Transverse colon (tissue), 4 donors: ENCODE results near the gene EXD3. TPM values are rescaled to one million over a fixed set of nuclear protein-coding genes. Genes with fewer than 3 reads are reported as not detected.

Source experiments
- DNase-seq: peaks from one replicate; pipeline ENCODE4 v3.0.0-alpha.2; 2019
- H3K27ac ChIP-seq, 4 donors: fragments of 200-600 bp; sonication (generic); 2 replicates each; pipeline ENCODE4 v1.5.1; 2016 to 2018; ENCODE audit warnings: inconsistent platforms in 4 of 4
- H3K27me3 ChIP-seq: fragments of 200-600 bp; sonication (generic); 2 replicates; pipeline ENCODE4 v1.5.1; 2017; ENCODE audit warnings: inconsistent platforms
- H3K36me3 ChIP-seq, 4 donors: fragments of 200-600 bp; sonication (generic); 2 replicates each; pipeline ENCODE4 v1.5.1; 2017 to 2019; ENCODE audit warnings: inconsistent platforms in 4 of 4
- H3K4me1 ChIP-seq, 4 donors: fragments of 200-600 bp; sonication (generic); 2 replicates each; pipeline ENCODE4 v1.5.1; 2017 to 2020; ENCODE audit warnings: inconsistent platforms in 4 of 4
- H3K4me3 ChIP-seq, 4 donors: fragments of 200-600 bp; sonication (generic); 1 replicate in 1 of 4; 2 replicates in 3 of 4; pipeline versions ENCODE4 v1.5.1 to v1.6.1; 2017 to 2019; ENCODE audit warnings: inconsistent platforms in 4 of 4
- H3K9me3 ChIP-seq, 2 donors: fragments of 200-600 bp; sonication (generic); 2 replicates each; pipeline ENCODE4 v1.5.1; 2017 to 2019; ENCODE audit warnings: inconsistent platforms in 2 of 2
- EP300 ChIP-seq: sonication (generic); formaldehyde crosslinking; IDR thresholded peaks from one replicate; pipeline ENCODE4 v1.6.1; 2017; ENCODE audit warnings: antibody characterized with exemption, low read depth
- POLR2A ChIP-seq: fragments of 450-650 bp; IDR thresholded peaks from one replicate; pipeline ENCODE4 v1.6.1; 2016; ENCODE audit warnings: antibody characterized with exemption, mild to moderate bottlenecking, moderate library complexity
- POLR2AphosphoS5 ChIP-seq, 3 donors: sonication (generic); formaldehyde crosslinking; IDR thresholded peaks; one replicate each; pipeline ENCODE4 v1.6.1; 2016; ENCODE audit warnings: antibody characterized with exemption in 3 of 3
- WGBS, 2 donors: methylation state at CpG; one replicate each; pipeline ENCODE4 v1.1.5; 2018; ENCODE audit warnings: low coverage in 1 of 2; 5-methylcytosine and 5-hydroxymethylcytosine counted together
- in situ Hi-C, 4 donors: fragments of 200-750 bp; cut with MboI; loops; one replicate each; pipeline versions ENCODE4 v1.15.0 to v1.15.1; 2017; ENCODE audit warnings: low sequenced_read_pairs in 3 of 4, low pct_ligation_motif_present in 1 of 4, low pct_unique_long_range_greater_than_20kb in 1 of 4
- intact Hi-C: fragments of 100-400 bp; cut with DNase I; formaldehyde crosslinking; loops from one replicate; pipeline ENCODE4 v1.15.1; 2023; ENCODE audit warnings: low total_unique reads
- total RNA-seq, 4 donors: library from RNA; depleted of rRNA; stranded (reverse); fragments of >200 nt; gene quantifications; one replicate each; pipeline ENCODE4 v1.1.0, GENCODE V29; 2016
- TF ChIP-seq, protein P1 (sequence below), 5 experiments: fragments of 200-600 bp in 3 of 5; fragments of 450-650 bp in 2 of 5; sonication (generic) in 3 of 5; IDR thresholded peaks; 1 replicate in 2 of 5; 2 replicates in 3 of 5; pipeline ENCODE4 v1.5.1; 2016 to 2017; ENCODE audit warnings: antibody characterized with exemption in 5 of 5, inconsistent platforms in 3 of 5, mild to moderate bottlenecking in 2 of 5, moderate library complexity in 1 of 5

The EXD3 gene
- total RNA-seq, 4 donors from 2014 or later, result 47.6 to 228 (median 74.2) TPM

DNA sequence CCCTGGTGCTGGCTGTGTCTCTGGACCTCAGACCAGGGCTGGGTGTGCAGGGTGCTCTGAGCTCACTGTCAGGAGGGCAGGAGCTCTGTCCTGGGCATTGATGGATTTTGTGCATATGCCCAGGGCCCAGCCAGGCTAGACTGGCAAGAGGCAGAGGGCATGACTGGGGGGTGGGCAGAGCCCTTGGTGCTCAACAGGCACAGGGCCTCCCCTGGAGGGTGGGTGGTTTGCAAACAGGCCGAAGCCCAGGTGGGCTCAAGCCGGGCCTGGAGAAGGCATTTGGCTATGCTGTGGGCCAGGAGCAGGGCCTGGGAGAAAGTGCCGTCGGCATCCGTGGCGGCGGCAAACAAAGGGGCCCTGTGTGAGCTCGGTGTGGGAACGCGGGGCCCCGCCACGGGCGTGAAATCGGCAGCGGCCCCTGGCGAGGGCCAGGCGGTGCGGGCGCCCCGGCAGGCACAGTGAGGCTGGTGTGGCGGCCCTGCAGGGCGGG lies 119.0 kb downstream of the EXD3 start:
- peaks cover 30 to 74% (median 68%) of the 10 kb centered on the region in 4 donors for H3K4me1 ChIP-seq
- DNase-seq, result no peak
- peaks cover 26% of the 10 kb centered on the region for H3K27me3 ChIP-seq
- peak overlapping the region in 2 of 4 donors; percentile 37 to 53 for H3K4me3 ChIP-seq
- H3K27ac ChIP-seq, result peak overlapping the region; percentile 86 to 98 (median 96)
- intact Hi-C loops, result no loop called here
- in situ Hi-C loops, result no loop called here
- WGBS, 2 donors, result 35% methylated on average over 20 of the region's 22 CpGs; no CpG with 5 or more reads in 1 of the 2 donors
- TF ChIP-seq, protein P1, sequence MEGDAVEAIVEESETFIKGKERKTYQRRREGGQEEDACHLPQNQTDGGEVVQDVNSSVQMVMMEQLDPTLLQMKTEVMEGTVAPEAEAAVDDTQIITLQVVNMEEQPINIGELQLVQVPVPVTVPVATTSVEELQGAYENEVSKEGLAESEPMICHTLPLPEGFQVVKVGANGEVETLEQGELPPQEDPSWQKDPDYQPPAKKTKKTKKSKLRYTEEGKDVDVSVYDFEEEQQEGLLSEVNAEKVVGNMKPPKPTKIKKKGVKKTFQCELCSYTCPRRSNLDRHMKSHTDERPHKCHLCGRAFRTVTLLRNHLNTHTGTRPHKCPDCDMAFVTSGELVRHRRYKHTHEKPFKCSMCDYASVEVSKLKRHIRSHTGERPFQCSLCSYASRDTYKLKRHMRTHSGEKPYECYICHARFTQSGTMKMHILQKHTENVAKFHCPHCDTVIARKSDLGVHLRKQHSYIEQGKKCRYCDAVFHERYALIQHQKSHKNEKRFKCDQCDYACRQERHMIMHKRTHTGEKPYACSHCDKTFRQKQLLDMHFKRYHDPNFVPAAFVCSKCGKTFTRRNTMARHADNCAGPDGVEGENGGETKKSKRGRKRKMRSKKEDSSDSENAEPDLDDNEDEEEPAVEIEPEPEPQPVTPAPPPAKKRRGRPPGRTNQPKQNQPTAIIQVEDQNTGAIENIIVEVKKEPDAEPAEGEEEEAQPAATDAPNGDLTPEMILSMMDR (IDR thresholded peaks at IDR 0.05), result no peak
- TF ChIP-seq POLR2A, result no peak
- H3K9me3 ChIP-seq, result no peaks in the 10 kb centered on the region
- H3K36me3 ChIP-seq, result no peaks in the 10 kb centered on the region

DNA sequence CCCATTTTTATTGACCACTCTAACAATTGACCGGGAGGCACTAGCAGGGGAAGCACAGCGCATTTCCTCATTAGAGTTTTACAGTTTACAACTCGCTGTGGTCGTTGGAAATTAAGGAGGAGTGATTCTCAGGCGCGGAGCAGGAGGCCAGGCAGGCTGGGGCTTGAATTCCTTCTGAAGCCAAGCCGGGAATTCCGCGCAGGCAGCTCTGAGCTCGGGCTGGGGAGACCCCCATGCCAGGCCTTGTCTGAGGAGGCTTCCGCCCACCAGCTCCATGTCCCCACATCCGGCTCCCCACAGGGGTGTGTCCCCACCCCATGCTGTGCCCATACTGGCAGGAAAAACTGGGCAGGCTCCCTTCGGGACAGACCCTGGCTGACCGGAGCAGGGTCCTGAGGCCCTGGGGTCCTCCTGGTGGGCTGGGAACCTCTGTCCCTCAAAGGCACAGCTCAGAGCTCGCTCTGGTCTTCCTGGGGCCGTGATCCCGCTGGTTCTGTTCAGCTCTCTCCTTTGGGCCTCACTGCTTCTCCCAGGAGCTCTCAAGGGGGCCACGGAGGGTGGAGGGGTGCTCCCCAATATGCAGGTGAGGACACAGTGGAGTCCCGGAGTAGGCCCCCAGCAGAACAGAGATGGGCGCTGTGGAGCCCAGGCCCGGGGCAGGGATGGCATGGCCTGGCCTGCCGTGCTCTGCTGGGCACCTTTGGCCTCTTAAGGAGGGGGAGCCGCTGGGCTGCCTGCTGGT lies 119.6 kb downstream of the EXD3 start:
- H3K4me3 ChIP-seq, result peak overlapping the region in 2 of 4 donors; percentile 53 to 58
- WGBS, 2 donors, result 46% methylated on average over 22 of the region's 23 CpGs; no CpG with 5 or more reads in 1 of the 2 donors
- peaks cover 30 to 80% (median 71%) of the 10 kb centered on the region in 4 donors for H3K4me1 ChIP-seq
- no peaks in the 10 kb centered on the region for H3K9me3 ChIP-seq
- H3K27ac ChIP-seq, result peak overlapping the region; percentile 86 to 98 (median 96)
- peak; percentile 83 for TF ChIP-seq POLR2A
- TF ChIP-seq, protein P1 (IDR thresholded peaks at IDR 0.05), result no peak
- TF ChIP-seq EP300, result no peak
- TF ChIP-seq POLR2AphosphoS5 (IDR thresholded peaks at IDR 0.05), result peak; percentile 52 to 83 (median 77)
- H3K27me3 ChIP-seq, result peaks cover 32% of the 10 kb centered on the region
- intact Hi-C loops (no loop called here), in situ Hi-C loops (no loop called here)
- H3K36me3 ChIP-seq, result no peaks in the 10 kb centered on the region
- DNase-seq, result peak; percentile 77

DNA sequence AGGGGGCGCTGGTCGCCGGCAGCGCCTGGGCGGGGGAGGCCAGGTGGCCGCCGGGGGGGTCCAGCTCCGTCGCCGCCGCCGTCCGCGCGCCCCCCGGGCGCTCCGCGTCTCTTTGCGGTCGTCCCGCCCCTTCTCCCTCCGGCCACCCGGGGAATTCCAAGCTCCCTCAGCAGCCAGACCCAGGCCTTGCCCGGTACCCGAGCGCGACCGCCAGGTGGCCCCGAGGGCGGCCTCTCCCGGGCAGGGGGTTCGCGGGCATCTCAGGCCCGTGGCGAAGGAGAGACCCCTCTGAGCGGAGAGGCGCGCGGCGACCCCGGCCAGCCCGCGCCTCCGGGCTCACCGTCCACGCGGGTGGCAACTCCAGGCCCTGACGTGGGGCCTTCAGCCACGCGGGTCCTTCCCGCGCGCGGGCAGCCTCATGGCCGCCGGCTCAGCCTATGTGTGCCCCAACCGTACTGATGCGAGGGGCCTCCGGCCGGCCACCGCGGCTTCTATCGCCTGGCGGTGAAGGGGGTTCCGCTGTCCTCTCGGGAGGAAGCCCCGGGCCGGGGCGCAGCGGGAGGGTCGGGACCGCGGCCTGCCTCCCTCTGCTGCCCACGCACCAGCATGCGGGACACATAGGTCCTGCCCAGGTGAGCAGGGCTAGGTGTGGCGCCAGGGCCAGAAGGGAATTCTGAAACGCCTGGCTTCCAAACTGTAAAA lies 120.4 kb downstream of the EXD3 start:
- H3K4me3 ChIP-seq, result peak overlapping the region; percentile 4 to 58 (median 48)
- TF ChIP-seq POLR2A, result no peak
- TF ChIP-seq, protein P1 (IDR thresholded peaks at IDR 0.05), result peak; percentile 30 to 84 (median 48)
- H3K27ac ChIP-seq, result peak overlapping the region; percentile 86 to 98 (median 96)
- no peaks in the 10 kb centered on the region for H3K36me3 ChIP-seq
- in situ Hi-C loops, result no loop called here
- intact Hi-C loops, result no loop called here
- H3K4me1 ChIP-seq, result peaks cover 30 to 79% (median 70%) of the 10 kb centered on the region in 4 donors
- H3K27me3 ChIP-seq, result peaks cover 37% of the 10 kb centered on the region
- no peak for DNase-seq
- WGBS, 2 donors, result 4% methylated on average over 49 of the region's 78 CpGs; no CpG with 5 or more reads in 1 of the 2 donors
- no peaks in the 10 kb centered on the region for H3K9me3 ChIP-seq

GRCh38 chr9:137302118-137302448 lies 120.9 kb downstream of the EXD3 start, which contains the start of gene NRARP:
NRARP (minus strand) TSS chr9:137302271; CDS start chr9:137301928, 343 bp downstream.
- Histone ChIP-seq H3K27ac (peak within 1 kb of the TSS; percentile 91 to 98 (median 96)), H3K4me3 (peak within 1 kb of the TSS; percentile 43 to 69 (median 61)), H3K27me3 (peaks cover 39% of the 10 kb centered on the region), H3K36me3 (no peaks in the 10 kb centered on the region), H3K9me3 (no peaks in the 10 kb centered on the region), H3K4me1 (peaks cover 27 to 77% (median 68%) of the 10 kb centered on the region in 4 donors)
- TF ChIP-seq POLR2A, result peak; percentile 65
- TF ChIP-seq EP300, result no peak
- TF ChIP-seq POLR2AphosphoS5 (IDR thresholded peaks at IDR 0.05), result peak; percentile 90 to 97 (median 94)
- TF ChIP-seq, protein P1 (IDR thresholded peaks at IDR 0.05), result no peak
- WGBS, 2 donors, result 1% methylated on average over 31 of the region's 60 CpGs; no CpG with 5 or more reads in 1 of the 2 donors
- peak; percentile 95 for DNase-seq
- in situ Hi-C loops, result no loop called here
- intact Hi-C loops, result no loop called here
